NCI-H82 (cell line): Measurements from ENCODE around the gene DDX49.

Experiments used
- DNase-seq: peaks from one replicate; lab custom pipeline; 2025; lab: John Stamatoyannopoulos, UW

DDX49 gene, protein sequence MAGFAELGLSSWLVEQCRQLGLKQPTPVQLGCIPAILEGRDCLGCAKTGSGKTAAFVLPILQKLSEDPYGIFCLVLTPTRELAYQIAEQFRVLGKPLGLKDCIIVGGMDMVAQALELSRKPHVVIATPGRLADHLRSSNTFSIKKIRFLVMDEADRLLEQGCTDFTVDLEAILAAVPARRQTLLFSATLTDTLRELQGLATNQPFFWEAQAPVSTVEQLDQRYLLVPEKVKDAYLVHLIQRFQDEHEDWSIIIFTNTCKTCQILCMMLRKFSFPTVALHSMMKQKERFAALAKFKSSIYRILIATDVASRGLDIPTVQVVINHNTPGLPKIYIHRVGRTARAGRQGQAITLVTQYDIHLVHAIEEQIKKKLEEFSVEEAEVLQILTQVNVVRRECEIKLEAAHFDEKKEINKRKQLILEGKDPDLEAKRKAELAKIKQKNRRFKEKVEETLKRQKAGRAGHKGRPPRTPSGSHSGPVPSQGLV

DNA sequence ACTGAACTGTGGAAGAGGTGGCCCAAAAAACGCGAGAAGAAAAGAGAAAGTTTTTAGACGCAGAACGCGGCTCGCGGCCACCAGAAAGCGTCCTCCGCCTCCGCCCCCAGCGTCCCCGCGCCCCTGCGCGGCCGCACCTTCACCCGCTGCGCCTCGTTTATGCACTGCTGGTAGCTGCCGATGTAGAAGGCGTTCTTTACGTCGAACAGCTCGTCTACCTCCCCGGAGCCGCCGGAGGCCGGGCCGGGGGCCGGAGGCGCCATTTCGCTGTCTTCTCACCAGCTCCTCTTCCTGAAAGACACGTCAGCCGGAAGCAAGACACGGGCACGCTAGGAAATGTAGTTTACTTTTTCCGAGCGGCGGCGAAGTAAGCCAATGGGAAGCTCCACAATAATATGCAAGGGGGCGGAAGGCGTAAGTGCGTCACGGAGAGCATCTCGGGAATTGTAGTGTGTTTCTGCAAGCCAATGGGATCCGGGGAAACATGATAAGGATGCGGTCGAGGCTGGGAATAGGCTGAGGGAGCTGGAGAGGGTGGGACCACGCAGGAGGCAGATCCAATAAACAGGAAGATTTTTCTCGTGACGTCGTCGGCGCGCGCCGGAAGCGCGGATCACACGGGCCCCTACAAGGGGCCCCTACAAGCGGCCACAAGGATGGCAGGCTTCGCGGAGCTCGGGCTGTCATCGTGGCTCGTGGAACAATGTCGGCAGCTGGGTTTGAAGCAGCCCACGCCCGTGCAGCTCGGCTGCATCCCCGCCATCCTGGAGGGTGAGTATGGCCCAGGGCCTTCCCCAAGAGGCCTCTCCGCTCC lies at the start of gene DDX49, which contains the start of gene COPE:
Gene DDX49, plus strand, starts transcription at position 630 of the 814 bp plus-strand sequence. Its CDS starts 27 bp downstream, at position 657.
Gene COPE, minus strand, starts transcription at position 302 of the 814 bp plus-strand sequence. Its CDS starts 39 bp downstream, at position 263.
- DNase-seq = peak; percentile 100

DNA sequence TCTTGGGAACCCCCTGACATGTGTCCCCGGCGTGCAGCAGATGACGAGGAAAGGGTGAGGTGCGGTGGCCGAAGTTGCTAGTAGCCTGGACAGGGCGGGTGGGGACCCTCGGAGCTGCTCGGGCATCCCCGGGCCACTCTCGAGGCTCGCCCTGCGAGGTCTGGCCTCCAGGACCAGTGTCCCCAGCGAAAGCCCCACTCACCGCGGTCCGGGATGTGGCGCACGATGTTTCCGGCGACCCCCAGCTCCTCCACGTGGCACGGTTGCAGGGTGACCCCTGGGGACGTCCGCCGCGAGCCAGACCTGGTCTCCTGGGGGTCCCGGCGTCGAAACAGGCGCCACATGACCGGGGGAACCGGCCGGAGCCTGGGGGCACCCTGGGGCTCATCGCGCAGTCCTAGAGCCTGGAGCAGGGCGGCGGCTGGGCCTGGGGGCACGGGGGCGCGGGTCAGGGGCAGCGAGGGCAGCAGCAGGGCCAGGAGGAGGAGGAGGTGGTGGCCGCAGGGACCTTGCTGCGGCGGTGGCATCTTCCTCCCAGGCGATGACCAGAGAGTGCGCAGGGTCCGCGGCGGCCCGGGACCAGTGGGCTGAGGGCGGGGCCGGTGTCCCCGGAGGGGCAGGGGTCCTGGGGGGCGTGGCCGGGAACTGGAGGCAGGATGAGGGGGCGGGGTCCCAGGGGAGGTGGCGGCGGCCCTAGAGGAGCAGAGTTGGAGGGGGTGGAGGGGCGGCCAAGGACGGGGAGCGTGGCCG lies 49.6 kb upstream of the DDX49 start:
- DNase-seq = no peak

DNA sequence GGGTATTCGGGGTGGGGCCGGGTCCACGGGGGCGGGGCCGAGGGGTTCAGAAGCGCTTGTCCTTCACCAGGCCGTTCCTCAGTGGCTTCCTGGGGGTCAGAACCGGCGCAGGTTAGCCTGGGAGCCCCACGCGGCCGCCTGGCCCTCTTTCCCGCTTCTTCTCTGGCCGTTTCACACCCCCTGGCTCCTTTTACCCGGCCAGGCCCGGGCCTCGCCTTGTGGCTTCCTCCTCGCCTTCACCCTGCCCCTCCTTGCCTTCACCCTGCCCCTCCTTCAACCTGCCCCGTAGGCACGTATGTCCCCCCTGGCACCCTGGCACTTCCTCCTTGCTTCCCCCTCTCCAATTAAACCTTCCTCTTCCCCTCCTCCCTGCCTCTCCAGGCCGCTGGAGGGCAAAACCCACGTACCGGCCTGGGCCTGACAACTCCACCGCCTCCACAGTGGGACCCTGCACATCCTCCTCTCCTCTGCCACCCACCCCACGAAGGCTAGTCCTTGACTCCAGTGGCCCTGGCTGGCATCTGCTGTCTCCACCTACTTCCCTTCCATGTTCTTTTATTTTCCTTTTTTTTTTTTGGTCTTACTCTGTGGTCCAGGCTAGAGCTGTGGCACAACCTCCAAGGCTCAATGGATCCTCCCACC lies 48.9 kb upstream of the DDX49 start:
- no peak for DNase-seq

DNA sequence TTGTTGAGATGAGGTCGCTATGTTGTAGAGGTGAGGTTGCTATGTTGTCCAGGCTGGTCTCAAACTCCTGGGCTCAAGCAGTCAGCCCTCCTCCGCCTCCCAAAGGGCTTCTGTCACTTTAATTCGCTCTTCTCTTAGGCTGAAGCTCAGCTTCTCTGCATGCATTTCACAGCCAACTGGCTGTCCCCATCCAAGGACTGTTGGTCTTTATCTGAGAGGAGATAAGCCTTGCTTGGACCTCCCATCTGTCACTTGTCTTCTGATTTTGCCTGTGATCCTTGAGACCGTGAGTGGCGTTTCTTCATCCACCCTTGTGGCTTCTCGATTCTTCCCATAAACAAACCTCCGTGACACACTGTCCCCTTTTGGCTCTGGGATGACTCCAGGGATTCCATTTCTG lies 48.0 kb upstream of the DDX49 start:
- DNase-seq = peak; percentile 94

DNA sequence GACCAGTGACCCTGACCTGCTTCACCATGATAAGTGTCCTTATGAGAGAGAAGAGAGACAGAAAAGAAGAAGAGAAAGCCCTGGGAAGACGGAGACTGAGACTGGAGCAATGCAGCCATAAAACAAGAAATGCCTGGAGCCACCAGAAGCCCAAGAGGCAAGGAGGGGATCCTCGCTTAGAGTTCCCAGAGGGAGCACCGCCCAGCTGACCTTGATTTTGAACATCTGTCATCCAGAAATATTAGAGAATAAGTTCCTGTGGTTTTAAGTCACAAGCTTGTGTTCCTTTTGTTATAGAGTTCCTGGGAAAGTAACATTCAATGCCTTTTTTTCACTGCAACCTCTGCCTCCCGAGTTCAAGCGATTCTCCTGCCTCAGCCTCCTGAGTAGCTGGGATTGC lies 43.8 kb upstream of the DDX49 start:
- no peak for DNase-seq

DNA sequence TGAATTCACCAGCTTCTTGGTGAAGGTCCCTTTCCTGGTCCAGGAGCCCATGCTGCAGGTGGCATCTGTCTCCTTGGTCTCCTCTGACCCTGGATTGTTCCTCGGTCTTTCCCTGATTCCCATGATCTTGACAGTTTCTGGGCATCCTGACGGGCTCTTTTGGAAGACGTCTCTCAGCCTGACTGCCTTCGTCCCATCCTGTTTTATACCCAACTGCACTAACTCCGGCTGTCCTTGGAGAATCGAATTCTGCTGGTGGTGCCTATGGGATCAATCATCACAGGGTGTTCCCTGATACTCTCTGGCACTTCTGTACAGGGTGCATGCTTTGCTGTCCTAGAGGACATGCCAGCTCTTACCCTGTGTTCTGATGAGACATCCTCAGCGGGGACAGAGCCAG lies 42.6 kb upstream of the DDX49 start:
- no peak for DNase-seq

GRCh38 chr19:18878058-18878797 lies 41.3 kb upstream of the DDX49 start:
- no peak for DNase-seq

DNA sequence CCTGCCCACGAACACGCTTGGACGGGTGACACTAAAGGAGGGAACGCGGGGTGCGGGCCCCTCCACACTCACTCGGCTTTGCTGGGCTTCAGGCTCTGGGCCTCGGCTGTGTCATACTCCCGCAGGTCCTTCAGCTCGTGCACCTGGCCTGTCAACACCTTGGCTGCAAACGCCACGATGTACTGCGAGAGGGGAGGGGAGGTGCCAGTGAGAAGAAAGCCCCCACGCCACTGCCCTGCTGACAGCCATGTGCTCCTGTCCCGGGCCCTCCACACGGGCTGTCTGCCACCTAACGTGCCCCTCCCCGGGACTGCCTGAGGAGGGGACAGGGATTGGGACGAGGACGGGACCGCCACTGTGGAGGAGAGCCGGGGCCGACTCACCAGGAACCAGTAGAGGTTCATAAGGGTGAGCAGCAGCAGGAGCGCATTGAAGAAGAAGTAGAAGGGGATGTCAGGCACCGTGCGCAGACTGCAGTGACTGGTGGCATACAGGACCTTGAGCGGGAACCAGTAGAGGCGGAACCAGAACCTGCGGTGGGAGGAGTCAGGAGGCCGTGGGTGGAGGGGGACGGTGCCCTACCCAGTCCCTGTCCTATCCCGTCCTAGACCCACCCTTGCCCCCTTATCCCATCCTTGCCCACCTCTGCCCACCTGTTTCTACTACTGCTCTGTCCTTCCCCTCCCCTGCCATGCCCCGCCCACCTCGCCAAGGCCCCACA lies 40.5 kb upstream of the DDX49 start:
- peak; percentile 62 for DNase-seq

- peak; percentile 82 for DNase-seq
Observed at GRCh38 chr19:18879579-18880373, 39.7 kb upstream of the DDX49 start.

DNA sequence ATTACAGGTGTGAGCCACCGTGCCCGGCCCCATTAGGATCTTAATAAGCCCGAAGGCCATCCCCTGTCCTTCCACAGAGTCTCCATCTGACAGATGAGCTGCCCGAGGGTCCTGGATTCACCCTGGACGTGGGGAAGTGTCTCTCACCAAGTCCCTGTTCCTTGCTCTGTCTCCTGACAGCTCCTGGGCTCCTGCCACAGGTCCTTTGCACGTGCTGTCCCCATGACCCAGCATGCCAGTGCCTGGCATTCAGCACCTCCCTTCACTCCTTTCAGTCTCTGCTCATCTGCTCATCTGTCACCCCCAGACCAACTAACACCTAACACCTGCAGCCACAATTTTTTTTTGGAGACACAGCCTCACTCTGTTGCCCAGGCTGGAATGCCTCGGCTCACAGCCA lies 38.0 kb upstream of the DDX49 start:
- no peak for DNase-seq

GRCh38 chr19:18883526-18884304 lies 35.8 kb upstream of the DDX49 start:
- DNase-seq = no peak

- no peak for DNase-seq
Observed at GRCh38 chr19:18886972-18887371, 32.5 kb upstream of the DDX49 start.

DNA sequence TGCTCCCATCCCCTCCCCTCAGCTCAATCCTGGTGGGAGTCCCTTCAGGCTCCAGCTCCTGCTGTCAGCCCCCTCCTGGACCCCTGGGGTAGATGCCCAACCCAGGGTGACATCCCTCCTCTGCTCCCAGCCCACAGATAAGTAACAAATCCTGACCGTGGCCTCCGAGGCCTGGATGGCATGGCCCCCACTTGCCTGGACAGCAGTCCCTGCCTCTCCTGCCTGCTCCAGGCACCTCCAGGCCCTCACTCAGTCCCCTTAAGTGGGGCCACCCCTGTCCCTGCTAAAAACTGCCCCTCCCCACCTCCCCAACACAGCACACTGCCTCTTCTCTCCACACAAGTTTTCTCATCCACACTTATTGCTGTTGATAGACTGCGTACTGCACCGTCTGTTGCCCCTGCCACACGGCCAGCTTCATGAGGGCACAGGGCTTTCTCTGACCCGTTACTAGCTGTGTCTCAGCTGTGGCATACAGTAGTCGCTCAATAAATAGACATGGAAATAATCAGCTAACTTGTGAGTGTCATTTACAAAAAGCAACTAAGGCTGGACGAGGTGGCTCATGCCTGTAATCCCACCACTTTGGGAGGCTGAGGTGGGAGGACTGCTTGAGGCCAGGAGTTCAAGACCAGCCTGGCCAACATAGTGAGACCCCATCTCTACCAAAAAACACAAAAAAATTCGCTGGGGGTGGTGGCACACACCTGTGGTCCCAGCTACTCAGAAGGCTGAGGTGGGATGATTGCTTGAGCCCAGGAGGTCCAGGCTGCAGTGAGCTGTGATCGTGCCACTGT lies 29.4 kb upstream of the DDX49 start:
- DNase-seq = no peak

DNA sequence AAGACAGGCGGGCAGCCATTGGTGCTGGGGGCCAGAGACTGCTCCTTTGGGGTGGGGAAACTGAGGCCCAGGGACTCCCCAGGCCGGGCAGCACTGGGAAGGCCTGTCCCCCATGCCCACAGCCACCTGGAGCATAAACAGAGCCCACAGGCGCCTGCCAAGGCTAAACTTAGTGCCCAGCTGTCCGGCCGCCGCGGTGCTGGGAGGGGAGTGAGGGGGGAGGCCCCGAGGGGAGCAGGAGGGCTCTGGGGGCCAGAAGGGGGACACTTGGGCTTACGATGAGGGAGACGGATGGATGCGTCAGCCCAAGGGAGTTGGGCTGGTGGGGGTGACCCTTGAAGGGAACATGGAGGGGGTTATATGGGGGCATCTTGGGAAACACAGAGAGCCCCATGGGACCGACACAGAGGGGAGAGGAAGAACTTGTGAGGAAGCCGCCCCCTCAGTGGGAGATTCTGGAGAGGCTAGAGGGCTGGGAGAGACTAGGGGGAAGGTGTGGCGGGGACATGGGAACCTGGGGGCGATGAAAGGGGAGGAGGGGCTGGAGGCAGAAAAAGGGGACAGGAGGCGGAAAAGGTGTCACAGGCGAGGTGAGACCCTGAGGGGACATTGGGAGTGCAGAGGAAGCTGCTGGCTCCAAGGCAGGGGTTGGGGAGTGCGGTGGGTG lies 25.8 kb upstream of the DDX49 start:
- DNase-seq = no peak

DNA sequence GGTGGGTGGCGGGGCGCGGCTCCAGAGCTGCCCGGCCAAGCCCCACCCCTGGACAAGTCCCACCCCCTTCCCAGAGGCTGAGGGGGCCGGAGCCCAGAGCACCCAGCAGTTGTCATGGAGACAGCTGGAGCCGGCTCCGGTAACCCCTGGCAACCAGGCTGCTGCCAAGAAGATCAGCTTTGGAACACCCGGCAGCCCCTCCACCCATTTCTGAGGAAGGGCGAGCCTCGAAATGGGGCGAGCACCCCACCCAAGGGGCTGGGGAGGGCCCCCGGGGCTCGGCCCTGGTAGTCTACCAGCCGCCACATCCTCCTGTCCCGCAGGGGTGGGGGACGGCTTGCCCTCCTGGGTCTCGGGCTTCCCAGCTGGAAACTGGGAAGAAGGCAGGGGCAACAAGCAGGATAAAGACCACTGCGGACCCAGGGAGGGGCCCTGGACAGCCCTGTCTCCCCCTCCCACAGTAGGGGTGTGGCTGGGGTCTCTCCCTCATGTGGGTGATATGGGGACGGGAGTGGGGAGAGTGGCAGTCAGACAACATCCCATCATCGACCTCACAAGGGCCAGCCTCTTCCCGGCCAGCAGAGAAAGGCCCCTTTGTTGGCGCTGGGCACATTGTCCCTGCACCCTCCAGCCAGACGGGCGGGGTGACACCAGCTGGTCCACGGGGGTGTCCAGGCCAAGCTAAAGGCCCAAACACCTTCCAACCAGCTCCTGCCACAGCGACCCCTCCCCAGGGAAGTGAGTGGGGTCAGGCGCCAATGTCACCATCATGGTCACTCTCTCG lies 25.1 kb upstream of the DDX49 start:
- peak; percentile 94 for DNase-seq

- DNase-seq = peak; percentile 74
Observed at GRCh38 chr19:18895038-18895823, 24.3 kb upstream of the DDX49 start.
